Brain microvascular endothelial cell (primary cell): ENCODE measurements around the gene EXTL1.

Experiments used
- DNase-seq: peaks from one replicate; pipeline ENCODE4 v3.0.0-alpha.2; 2020
- H3K27ac ChIP-seq: fragments of 250-450 bp; sonication (Bioruptor Pico); 2 replicates; pipeline ENCODE4 v1.5.1; 2020; ENCODE audit warnings: mild to moderate bottlenecking, moderate library complexity
- H3K27me3 ChIP-seq: fragments of 250-450 bp; sonication (Bioruptor Pico); replicated peaks from 2 replicates; pipeline ENCODE4 v1.5.1; 2020; ENCODE audit warnings: mild to moderate bottlenecking
- H3K36me3 ChIP-seq: fragments of 250-450 bp; sonication (Bioruptor Pico); replicated peaks from 2 replicates; pipeline ENCODE4 v1.5.1; 2020; ENCODE audit warnings: mild to moderate bottlenecking
- H3K4me3 ChIP-seq: 2 replicates; pipeline ENCODE4 v1.5.1; 2011; ENCODE audit warnings: low read depth, mild to moderate bottlenecking, control low read depth, low read length, moderate library complexity
- CTCF ChIP-seq: IDR thresholded peaks from 2 replicates; pipeline ENCODE4 v1.5.1; 2011; ENCODE audit warnings: low read depth, mild to moderate bottlenecking, moderate library complexity, low read length, control low read depth, inconsistent platforms; ENCODE audit errors: missing control alignments
- in situ Hi-C: cut with HindIII; loops from 2 replicates; pipeline ENCODE4 v1.10.0; 2017; ENCODE audit warnings: low sequenced_read_pairs, low pct_ligation_motif_present

The EXTL1 gene

GRCh38 chr1:26021647-26022403, at the start of gene EXTL1:
TSS of gene EXTL1 (plus strand) at chr1:26021775. CDS start at chr1:26022647, 872 bp downstream.
- Histone ChIP-seq H3K4me3 (peak within 1 kb of the TSS; percentile 59), H3K27ac (no peak within 1 kb of the TSS), H3K27me3 (no peaks in the 10 kb centered on the region), H3K36me3 (no peaks in the 10 kb centered on the region)
- no peak for TF ChIP-seq CTCF
- in situ Hi-C loops: no loop called here
- DNase-seq: peak; percentile 40

GRCh38 chr1:25971811-25972180, 49.8 kb upstream of the EXTL1 start:
- in situ Hi-C loops: no loop called here
- no peak overlapping the region for H3K4me3 ChIP-seq
- H3K36me3 ChIP-seq: peaks cover 6% of the 10 kb centered on the region

GRCh38 chr1:25973610-25974321, 47.8 kb upstream of the EXTL1 start:
- H3K27me3 ChIP-seq: no peaks in the 10 kb centered on the region
- in situ Hi-C loops: no loop called here
- no peak overlapping the region for H3K4me3 ChIP-seq
- TF ChIP-seq CTCF: no peak
- H3K36me3 ChIP-seq: peaks cover 6% of the 10 kb centered on the region
- no peak overlapping the region for H3K27ac ChIP-seq
- DNase-seq: no peak

More at GRCh38 chr1:25971811-25972180, 49.8 kb upstream of the EXTL1 start:
- no peaks in the 10 kb centered on the region for H3K27me3 ChIP-seq
- no peak for DNase-seq
- TF ChIP-seq CTCF: no peak
- H3K27ac ChIP-seq: no peak overlapping the region

- Histone ChIP-seq H3K4me3 (no peak overlapping the region), H3K27me3 (no peaks in the 10 kb centered on the region), H3K36me3 (peaks cover 14% of the 10 kb centered on the region), H3K27ac (no peak overlapping the region)
- in situ Hi-C loops: no loop called here
- TF ChIP-seq CTCF: no peak
- DNase-seq: no peak
Measured at GRCh38 chr1:25977801-25978200, 43.8 kb upstream of the EXTL1 start.

GRCh38 chr1:25978403-25978802, 43.2 kb upstream of the EXTL1 start:
- Histone ChIP-seq H3K36me3 (peaks cover 20% of the 10 kb centered on the region), H3K27me3 (no peaks in the 10 kb centered on the region), H3K4me3 (no peak overlapping the region), H3K27ac (no peak overlapping the region)
- in situ Hi-C loops: no loop called here
- TF ChIP-seq CTCF: no peak
- DNase-seq: no peak
